Measurements from ENCODE around the gene TRIM7. TPM values are rescaled to one million over a fixed set of nuclear protein-coding genes. Genes with fewer than 3 reads are reported as not detected.

TRIM7 gene
- total and polyA plus RNA-seq, 9 of the 15 experiments (the other 6 are each of a cell fraction or from before 2014, with no cell fraction given): 2.6 to 14.9 (median 8.9) TPM

GRCh38 chr5:181243018-181243563 is 38.1 kb upstream of the TRIM7 start (continued):
- TF ChIP-seq IRF9 (tag; IDR thresholded peaks at IDR 0.05) (no peak), RBM22 (IDR thresholded peaks at IDR 0.05; ENCODE audit: low read depth, low read length, poor library complexity, severe bottlenecking) (peak; percentile 78), IFI16 (CRISPR knock-in tag; IDR thresholded peaks at IDR 0.05) (no peak), ZNF561 (CRISPR knock-in tag; conservative IDR thresholded peaks at IDR 0.05) (no peak), PHF8 (IDR thresholded peaks at IDR 0.05; ENCODE audit: borderline replicate concordance, low read length) (no peak), CHD4 (IDR thresholded peaks at IDR 0.05; ENCODE audit: insufficient read depth, insufficient replicate concordance, low read depth, low read length, poor library complexity, severe bottlenecking) (no peak), ZNF212 (CRISPR knock-in tag; IDR thresholded peaks at IDR 0.05) (no peak), SRSF9 (IDR thresholded peaks at IDR 0.05; ENCODE audit: borderline replicate concordance, low read depth, low read length) (no peak), GTF2B (IDR thresholded peaks at IDR 0.05; ENCODE audit: extremely low read depth, insufficient read length) (no peak), EZH2 (IDR thresholded peaks at IDR 0.05; ENCODE audit: borderline replicate concordance, low read depth, low read length) (no peak), TRIM28 (IDR thresholded peaks at IDR 0.05) (no peak), ZNF23 (CRISPR knock-in tag; IDR thresholded peaks at IDR 0.05) (no peak), HDAC6 (IDR thresholded peaks at IDR 0.05; ENCODE audit: low read depth, low read length) (no peak), FUS (optimal IDR thresholded peaks at IDR 0.05; ENCODE audit: low read depth, low read length) (no peak), TCF7L2 (IDR thresholded peaks at IDR 0.05; ENCODE audit: low read depth, low read length) (no peak), YY1 (IDR thresholded peaks at IDR 0.05; ENCODE audit: borderline replicate concordance in 1 of 3, control insufficient read depth in 1 of 3, extremely low read depth in 1 of 3, insufficient read depth in 3 of 3, insufficient read length in 1 of 3, insufficient replicate concordance in 2 of 3, low read depth in 1 of 3, low read length in 2 of 3) (no peak), BRD9 (IDR thresholded peaks at IDR 0.05; ENCODE audit: low read depth, partially characterized antibody) (no peak), CBFB (CRISPR knock-in tag; IDR thresholded peaks at IDR 0.05) (peak; percentile 61; the same call in 1 of the 2 replicates), PRPF4 (IDR thresholded peaks at IDR 0.05; ENCODE audit: insufficient read depth, low read depth, low read length, poor library complexity, severe bottlenecking) (no peak), MITF (IDR thresholded peaks at IDR 0.05) (no peak), THRA (IDR thresholded peaks at IDR 0.05) (no peak), FOXK1 (CRISPR knock-in tag; IDR thresholded peaks at IDR 0.05; ENCODE audit: borderline replicate concordance) (0 out of 2 replicates have a peak, but pooled peaks have one; percentile 7), ZNF253 (CRISPR knock-in tag; conservative IDR thresholded peaks at IDR 0.05) (no peak), PHF20 (IDR thresholded peaks at IDR 0.05; ENCODE audit: partially characterized antibody) (no peak)
